K562 (cell line): ENCODE results near the gene EIF2S1. TPM values are rescaled to one million over a fixed set of nuclear protein-coding genes. Genes with fewer than 3 reads are reported as not detected.

ENCODE experiments used
- ATAC-seq: fragments of 200-7000 bp; cut with Tn5 transposase; 3 replicates; pipeline ENCODE4 v1.9.1; 2020; ENCODE audit warnings: moderate library complexity
- BruUV-seq: library from RNA; stranded (reverse); fragments of 400-500 nt; replicated peaks from 2 replicates; lab custom pipeline; 2021; lab: Mats Ljungman, UMichigan
- CTCF ChIA-PET: fragments of 300-600 bp; formaldehyde crosslinking; extraction: SDS; loops from one replicate; lab custom pipeline; 2021; ENCODE audit warnings: low intra/inter-chr PET ratio; lab: Yijun Ruan, JAX
- POLR2A ChIA-PET: fragments of 300-600, 350-650 bp; sonication (Branson Sonifier 250); formaldehyde crosslinking; extraction: SDS; loops from one replicate; lab custom pipeline; 2021; ENCODE audit warnings: antibody characterized with exemption, inconsistent platforms; lab: Yijun Ruan, JAX
- DNase-seq, 4 experiments: peaks; one replicate each; pipeline versions ENCODE4 v3.0.0 to v3.0.0-alpha.2; 2011 to 2018; ENCODE audit warnings: low spot score in 3 of 4, mixed read lengths in 3 of 4; ENCODE audit errors: extremely low read depth in 1 of 4
- FAIRE-seq: peaks from 2 replicates; lab custom pipeline; 2011; peaks lifted over from hg19 to GRCh38; lab: Jason Lieb, UNC
- H2AFZ ChIP-seq: 2 replicates; pipeline ENCODE4 v1.6.0; 2011; ENCODE audit warnings: low read depth, low read length, control low read depth, inconsistent platforms
- H3K27ac ChIP-seq: fragments of 200-600 bp; 3 replicates; pipeline ENCODE4 v1.8.0; 2011; ENCODE audit warnings: low read depth, mild to moderate bottlenecking, control low read depth, inconsistent platforms, low read length, moderate library complexity, mixed read lengths; ENCODE audit errors: extremely low read depth
- H3K27me3 ChIP-seq, 2 experiments: fragments of 300-600 bp in 1 of 2; 2 replicates in 1 of 2; 3 replicates in 1 of 2; pipeline versions ENCODE4 v1.6.0 to v1.8.0; 2011; ENCODE audit warnings: inconsistent platforms in 2 of 2, low read length in 2 of 2, mild to moderate bottlenecking in 1 of 2, mixed read lengths in 1 of 2, moderate library complexity in 1 of 2; ENCODE audit not compliant: control insufficient read depth in 2 of 2, insufficient read depth in 2 of 2
- H3K36me3 ChIP-seq: fragments of 300-600 bp; 3 replicates; pipeline ENCODE4 v1.8.0; 2011; ENCODE audit warnings: mild to moderate bottlenecking, low read length, inconsistent platforms; ENCODE audit not compliant: control insufficient read depth, insufficient read depth
- H3K4me1 ChIP-seq, 2 experiments: fragments of 200-600 bp in 1 of 2; replicated peaks in 1 of 2; 2 replicates in 1 of 2; 3 replicates in 1 of 2; pipeline versions ENCODE4 v1.5.1 to v1.8.0; 2011; ENCODE audit warnings: inconsistent platforms in 2 of 2, low read length in 2 of 2, mild to moderate bottlenecking in 1 of 2, mixed read lengths in 1 of 2, moderate library complexity in 1 of 2; ENCODE audit not compliant: control insufficient read depth in 2 of 2, insufficient read depth in 2 of 2
- H3K4me2 ChIP-seq: 2 replicates; pipeline ENCODE4 v1.6.1; 2011; ENCODE audit warnings: low read length, control low read depth, inconsistent platforms, mixed read lengths; ENCODE audit not compliant: insufficient read depth
- H3K4me3 ChIP-seq: fragments of 200-600 bp; sonication (generic), shearing (Covaris generic); 2 replicates; pipeline ENCODE4 v1.5.1; 2016; ENCODE audit warnings: control low read depth, inconsistent platforms
- H3K79me2 ChIP-seq: fragments of 200-600 bp; 3 replicates; pipeline ENCODE4 v1.8.0; 2011; ENCODE audit warnings: low read length, inconsistent platforms; ENCODE audit not compliant: control insufficient read depth, insufficient read depth
- H3K9ac ChIP-seq, 2 experiments: 2 replicates each; pipeline versions ENCODE4 v1.6.0 to v1.6.1; 2011; ENCODE audit warnings: low read depth in 2 of 2, low read length in 2 of 2, control low read depth in 1 of 2, inconsistent platforms in 1 of 2, mild to moderate bottlenecking in 1 of 2, mixed read lengths in 1 of 2; ENCODE audit not compliant: insufficient read depth in 1 of 2
- H3K9me1 ChIP-seq: one replicate; pipeline ENCODE4 v1.6.0; 2011; ENCODE audit warnings: inconsistent platforms, mild to moderate bottlenecking, low read length, moderate library complexity; ENCODE audit not compliant: control insufficient read depth, insufficient read depth
- H3K9me3 ChIP-seq: replicated peaks from 2 replicates; pipeline ENCODE4 v1.5.1; 2011; ENCODE audit warnings: low read depth, low read length, inconsistent platforms; ENCODE audit not compliant: control insufficient read depth, insufficient read depth
- H4K20me1 ChIP-seq: replicated peaks from 2 replicates; pipeline ENCODE4 v1.6.1; 2011; ENCODE audit warnings: low read length, inconsistent platforms, mixed read lengths; ENCODE audit not compliant: control insufficient read depth, insufficient read depth
- ADNP ChIP-seq: fragments of 200-800 bp; sonication (Bioruptor generic); IDR thresholded peaks from 2 replicates; pipeline ENCODE4 v1.6.1; 2016; ENCODE audit warnings: missing genetic modification characterization, missing compliant biosample characterization
- BRD4 ChIP-seq: fragments of 200-600 bp; sonication (generic); IDR thresholded peaks from 2 replicates; pipeline ENCODE4 v1.6.1; 2017; ENCODE audit warnings: inconsistent platforms
- CBX8 ChIP-seq: fragments of 200-600 bp; sonication (generic); IDR thresholded peaks from 2 replicates; pipeline ENCODE4 v1.6.1; 2012; ENCODE audit warnings: borderline replicate concordance, mixed run types, low read depth, mild to moderate bottlenecking, moderate library complexity, mixed read lengths, low read length, control low read depth, inconsistent platforms; ENCODE audit not compliant: poor library complexity, severe bottlenecking; ENCODE audit errors: extremely low read depth
- DPF2 ChIP-seq: fragments of 450-650 bp; IDR thresholded peaks from 2 replicates; pipeline ENCODE4 v1.6.1; 2016
- FOXJ2 ChIP-seq: fragments of 200-800 bp; sonication (Bioruptor generic); IDR thresholded peaks from 2 replicates; pipeline ENCODE4 v1.6.1; 2016; ENCODE audit warnings: missing genetic modification characterization, missing compliant biosample characterization
- GABPB1 ChIP-seq: sonication (generic); formaldehyde crosslinking; IDR thresholded peaks from 2 replicates; pipeline ENCODE4 v1.8.0; 2022; ENCODE audit warnings: mild to moderate bottlenecking, missing genetic modification reagents
- HMGXB4 ChIP-seq: sonication (generic); formaldehyde crosslinking; IDR thresholded peaks from 2 replicates; pipeline ENCODE4 v1.8.1; 2023; ENCODE audit warnings: mild to moderate bottlenecking, missing genetic modification reagents
- MEF2A ChIP-seq: IDR thresholded peaks from 2 replicates; pipeline ENCODE4 v1.6.1; 2011; ENCODE audit warnings: low read depth, mild to moderate bottlenecking, low read length, moderate library complexity; ENCODE audit not compliant: control insufficient read depth
- MTF1 ChIP-seq: fragments of 250-450 bp; sonication (Bioruptor Pico); IDR thresholded peaks from 2 replicates; pipeline ENCODE4 v1.9.0; 2021; ENCODE audit warnings: moderate library complexity, mild to moderate bottlenecking, inconsistent platforms, borderline replicate concordance
- MYNN ChIP-seq, 2 experiments: sonication (generic); formaldehyde crosslinking in 1 of 2; IDR thresholded peaks; 2 replicates each; pipeline versions ENCODE4 v1.5.0 to v1.6.1; 2016 to 2020; ENCODE audit warnings: antibody characterized with exemption in 1 of 2, missing genetic modification reagents in 1 of 2
- NUFIP1 ChIP-seq: fragments of 450-650 bp; IDR thresholded peaks from 2 replicates; pipeline ENCODE4 v1.6.1; 2018; ENCODE audit not compliant: partially characterized antibody
- SREBF1 ChIP-seq: fragments of 150-350 bp; IDR thresholded peaks from 2 replicates; pipeline ENCODE4 v1.6.1; 2014; ENCODE audit warnings: antibody characterized with exemption, low read depth, low read length, borderline replicate concordance
- ZNF217 ChIP-seq: sonication (generic); formaldehyde crosslinking; IDR thresholded peaks from 2 replicates; pipeline ENCODE4 v1.8.0; 2022; ENCODE audit warnings: mild to moderate bottlenecking, missing genetic modification reagents
- ZNF551 ChIP-seq: fragments of 250-450 bp; sonication (Bioruptor Pico); IDR thresholded peaks from 2 replicates; pipeline ENCODE4 v1.5.0; 2021; ENCODE audit warnings: mild to moderate bottlenecking, moderate library complexity
- ZNF764 ChIP-seq: fragments of 250-450 bp; sonication (Bioruptor Pico); IDR thresholded peaks from 2 replicates; pipeline ENCODE4 v1.4.0; 2020; ENCODE audit warnings: low read depth, mild to moderate bottlenecking, moderate library complexity
- WGBS: fragments of 100-300 bp; shearing (Covaris generic); methylation state at CpG from one replicate; pipeline ENCODE4 v1.1.6; 2016; ENCODE audit warnings: low coverage, mixed read lengths; ENCODE audit not compliant: insufficient coverage; ENCODE audit errors: missing lambda C conversion rate; 5-methylcytosine and 5-hydroxymethylcytosine counted together
- in situ Hi-C: fragments of 300-500 bp; cut with MboI; formaldehyde crosslinking; loops from 4 replicates; pipeline ENCODE4 v1.15.0; 2018; ENCODE audit warnings: inconsistent platforms, mixed read lengths
- intact Hi-C: fragments of 100-400 bp; cut with micrococcal nuclease; formaldehyde crosslinking; loops from 2 replicates; pipeline ENCODE4 v1.14.2; 2022
- polyA plus RNA-seq, 8 experiments: library from polyadenylated mRNA; depleted of rRNA in 4 of 8; stranded (reverse) in 5 of 8; unstranded in 3 of 8; fragments of >200 nt; fragmentation: Nextera tagmentation in 2 of 8; fragmentation: Illumina TruSeq in 1 of 8; extraction: Ambion mirVana in 2 of 8; extraction: Trizol in 1 of 8; gene quantifications; 2 replicates each; pipeline versions ENCODE4 v1.2.1 to v1.2.3, GENCODE V29; 2011 to 2014; ENCODE audit warnings: inconsistent platforms in 1 of 8, missing spikeins in 1 of 8
- total RNA-seq, 7 experiments: library from RNA; depleted of rRNA in 6 of 7; stranded (reverse); fragments of >200 nt in 6 of 7; fragmentation: Illumina TruSeq in 2 of 7; extraction: Trizol in 2 of 7; gene quantifications; 2 replicates each; pipeline versions ENCODE4 v1.2.1 to v1.2.3, GENCODE V29; 2011 to 2021; ENCODE audit warnings: low replicate concordance in 1 of 7
- TF ChIP-seq, protein P1 (sequence below): sonication (generic); formaldehyde crosslinking; IDR thresholded peaks from 2 replicates; pipeline ENCODE4 v1.5.0; 2020; ENCODE audit warnings: missing genetic modification reagents

EIF2S1 gene
- total and polyA plus RNA-seq, 9 of the 15 experiments (the other 6 are each of a cell fraction or from before 2014, with no cell fraction given): 216 to 1,018 (median 332) TPM

DNA sequence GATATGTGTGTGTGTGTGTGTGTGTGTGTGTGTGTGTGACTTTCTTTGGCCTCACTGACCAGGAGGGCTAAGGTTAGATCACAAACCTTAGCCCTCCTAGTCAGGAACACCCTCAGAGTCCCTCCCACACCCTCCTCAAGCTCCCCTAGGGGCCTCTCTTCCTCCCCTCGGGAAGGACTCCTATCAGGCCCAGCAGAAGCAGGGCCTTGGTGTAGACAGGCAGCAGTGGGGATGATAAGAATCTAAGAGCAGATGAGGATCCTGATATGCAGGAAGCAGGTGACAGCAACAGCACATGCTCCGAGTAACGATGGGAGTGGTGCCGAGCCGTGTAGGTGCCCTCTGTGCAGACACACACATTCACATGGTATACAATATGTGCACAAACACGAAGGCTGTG is 31.1 kb downstream of the EIF2S1 start (continued):
- peak; percentile 55 for TF ChIP-seq DPF2
- 0 out of 2 replicates have a peak, but pooled peaks have one; percentile 31 for TF ChIP-seq ADNP
- TF ChIP-seq MTF1: no peak
- no peak for TF ChIP-seq GABPB1 (CRISPR knock-in tag)
- TF ChIP-seq, all 486 proteins: peak for 30

- BruUV-seq: no TSS peak
- H3K9me1 ChIP-seq: no peaks in the 10 kb centered on the region
- POLR2A ChIA-PET: interaction anchor here (0.5 to 1.8 kb wide), 3 partner anchors 25 to 192 kb away, joined by 3 to 4 read pairs (median 4); partner anchors contain the start of gene ATP6V1D
Measured at GRCh38 chr14:67392123-67392522, 32.0 kb downstream of the EIF2S1 start.

More at GRCh38 chr14:67392123-67392522, 32.0 kb downstream of the EIF2S1 start:
- no peak overlapping the region for H3K9ac ChIP-seq
- peak overlapping the region; percentile 64 for H2AFZ ChIP-seq
- FAIRE-seq: no peak
- CTCF ChIA-PET: no interaction called here
- no peaks in the 10 kb centered on the region for H3K9me3 ChIP-seq
- H3K4me1 ChIP-seq: peaks cover 21 to 22% of the 10 kb centered on the region in 2 experiments; a peak in 4 of 5 replicates
- H3K27ac ChIP-seq: no peak overlapping the region
- H3K79me2 ChIP-seq: no peaks in the 10 kb centered on the region
- no peak overlapping the region for H3K4me2 ChIP-seq
- no peak for DNase-seq
- TF ChIP-seq ZNF764 (CRISPR knock-in tag) (no peak), NUFIP1 (no peak), HMGXB4 (CRISPR knock-in tag) (no peak), ZNF551 (CRISPR knock-in tag) (no peak), MEF2A (no peak), BRD4 (no peak), FOXJ2 (no peak), SREBF1 (no peak), MYNN (IDR thresholded peaks at IDR 0.05) (no peak), MYNN (CRISPR knock-in tag; IDR thresholded peaks at IDR 0.05) (no peak), ZNF217 (CRISPR knock-in tag) (no peak), CBX8 (no peak)
- TF ChIP-seq, protein P1, sequence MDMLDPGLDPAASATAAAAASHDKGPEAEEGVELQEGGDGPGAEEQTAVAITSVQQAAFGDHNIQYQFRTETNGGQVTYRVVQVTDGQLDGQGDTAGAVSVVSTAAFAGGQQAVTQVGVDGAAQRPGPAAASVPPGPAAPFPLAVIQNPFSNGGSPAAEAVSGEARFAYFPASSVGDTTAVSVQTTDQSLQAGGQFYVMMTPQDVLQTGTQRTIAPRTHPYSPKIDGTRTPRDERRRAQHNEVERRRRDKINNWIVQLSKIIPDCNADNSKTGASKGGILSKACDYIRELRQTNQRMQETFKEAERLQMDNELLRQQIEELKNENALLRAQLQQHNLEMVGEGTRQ (CRISPR knock-in tag): no peak
- TF ChIP-seq, all 486 proteins: peak for 0
- H4K20me1 ChIP-seq: no peaks in the 10 kb centered on the region
- in situ Hi-C loops: no loop called here
- 58% methylated on average over 2 of the region's 3 CpGs for WGBS
- H3K36me3 ChIP-seq: peaks cover 1% of the 10 kb centered on the region; the same call in 1 of the 3 replicates
- no peak overlapping the region for H3K4me3 ChIP-seq
- intact Hi-C loops: no loop called here
- H3K27me3 ChIP-seq: no peaks in the 10 kb centered on the region
- ATAC-seq: no peak
